Esophagus muscularis mucosa (tissue), 4 donors: Measurements from ENCODE around the gene RNF133.

ENCODE experiments used
- EP300 ChIP-seq: sonication (generic); formaldehyde crosslinking; IDR thresholded peaks from one replicate; pipeline ENCODE4 v1.6.1; 2017; ENCODE audit warnings: antibody characterized with exemption
- POLR2A ChIP-seq: fragments of 450-650 bp; IDR thresholded peaks from one replicate; pipeline ENCODE4 v1.6.1; 2017; ENCODE audit warnings: antibody characterized with exemption, moderate library complexity, mild to moderate bottlenecking, low read depth
- POLR2AphosphoS5 ChIP-seq, 2 donors: sonication (generic); formaldehyde crosslinking; IDR thresholded peaks; one replicate each; pipeline ENCODE4 v1.6.1; 2017; ENCODE audit warnings: antibody characterized with exemption in 2 of 2
- TF ChIP-seq, protein P1 (sequence below), 3 experiments: fragments of 200-600 bp in 2 of 3; fragments of 450-650 bp in 1 of 3; sonication (generic) in 2 of 3; IDR thresholded peaks; one replicate each; pipeline ENCODE4 v1.5.1; 2017 to 2019; ENCODE audit warnings: antibody characterized with exemption in 3 of 3, mild to moderate bottlenecking in 2 of 3, moderate library complexity in 1 of 3

DNA sequence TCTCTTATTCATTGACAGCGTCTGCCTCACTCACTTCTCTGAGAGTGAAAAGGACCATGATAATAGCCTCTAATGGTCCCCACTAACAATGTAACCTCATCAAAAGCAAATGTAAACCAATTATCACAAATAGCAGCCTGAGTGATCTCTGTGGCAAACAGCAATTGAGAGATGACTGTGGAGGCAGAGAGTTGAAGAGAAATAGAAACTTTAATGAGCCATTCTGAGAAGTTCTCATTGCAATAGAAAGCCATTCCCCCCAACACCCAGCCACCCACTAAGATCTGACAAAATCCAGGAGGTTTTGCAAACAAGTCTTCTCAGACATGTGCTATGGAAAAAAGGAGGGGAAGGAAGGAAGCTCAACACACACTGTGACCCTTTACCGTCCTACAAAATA, 48.0 kb upstream of the RNF133 start:
- TF ChIP-seq, protein P1, sequence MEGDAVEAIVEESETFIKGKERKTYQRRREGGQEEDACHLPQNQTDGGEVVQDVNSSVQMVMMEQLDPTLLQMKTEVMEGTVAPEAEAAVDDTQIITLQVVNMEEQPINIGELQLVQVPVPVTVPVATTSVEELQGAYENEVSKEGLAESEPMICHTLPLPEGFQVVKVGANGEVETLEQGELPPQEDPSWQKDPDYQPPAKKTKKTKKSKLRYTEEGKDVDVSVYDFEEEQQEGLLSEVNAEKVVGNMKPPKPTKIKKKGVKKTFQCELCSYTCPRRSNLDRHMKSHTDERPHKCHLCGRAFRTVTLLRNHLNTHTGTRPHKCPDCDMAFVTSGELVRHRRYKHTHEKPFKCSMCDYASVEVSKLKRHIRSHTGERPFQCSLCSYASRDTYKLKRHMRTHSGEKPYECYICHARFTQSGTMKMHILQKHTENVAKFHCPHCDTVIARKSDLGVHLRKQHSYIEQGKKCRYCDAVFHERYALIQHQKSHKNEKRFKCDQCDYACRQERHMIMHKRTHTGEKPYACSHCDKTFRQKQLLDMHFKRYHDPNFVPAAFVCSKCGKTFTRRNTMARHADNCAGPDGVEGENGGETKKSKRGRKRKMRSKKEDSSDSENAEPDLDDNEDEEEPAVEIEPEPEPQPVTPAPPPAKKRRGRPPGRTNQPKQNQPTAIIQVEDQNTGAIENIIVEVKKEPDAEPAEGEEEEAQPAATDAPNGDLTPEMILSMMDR (IDR thresholded peaks at IDR 0.05) = no peak
- TF ChIP-seq EP300 (no peak), POLR2AphosphoS5 (IDR thresholded peaks at IDR 0.05) (no peak), POLR2A (no peak)
